A549 (cell line): Measurements from ENCODE around the gene CD34.

Experiments used
- RAD21 ChIP-seq, 2 experiments: fragments of >200 bp in 1 of 2; sonication (Bioruptor Twin) in 1 of 2; formaldehyde crosslinking in 1 of 2; IDR thresholded peaks in 1 of 2; conservative IDR thresholded peaks in 1 of 2; 2 replicates in 1 of 2; 3 replicates in 1 of 2; pipeline ENCODE4 v1.6.1; 2012 to 2018; ENCODE audit warnings: inconsistent platforms in 1 of 2
- TF ChIP-seq, protein P1 (sequence below): IDR thresholded peaks from 2 replicates; pipeline ENCODE4 v1.6.1; 2012; ENCODE audit warnings: low read depth, borderline replicate concordance

DNA sequence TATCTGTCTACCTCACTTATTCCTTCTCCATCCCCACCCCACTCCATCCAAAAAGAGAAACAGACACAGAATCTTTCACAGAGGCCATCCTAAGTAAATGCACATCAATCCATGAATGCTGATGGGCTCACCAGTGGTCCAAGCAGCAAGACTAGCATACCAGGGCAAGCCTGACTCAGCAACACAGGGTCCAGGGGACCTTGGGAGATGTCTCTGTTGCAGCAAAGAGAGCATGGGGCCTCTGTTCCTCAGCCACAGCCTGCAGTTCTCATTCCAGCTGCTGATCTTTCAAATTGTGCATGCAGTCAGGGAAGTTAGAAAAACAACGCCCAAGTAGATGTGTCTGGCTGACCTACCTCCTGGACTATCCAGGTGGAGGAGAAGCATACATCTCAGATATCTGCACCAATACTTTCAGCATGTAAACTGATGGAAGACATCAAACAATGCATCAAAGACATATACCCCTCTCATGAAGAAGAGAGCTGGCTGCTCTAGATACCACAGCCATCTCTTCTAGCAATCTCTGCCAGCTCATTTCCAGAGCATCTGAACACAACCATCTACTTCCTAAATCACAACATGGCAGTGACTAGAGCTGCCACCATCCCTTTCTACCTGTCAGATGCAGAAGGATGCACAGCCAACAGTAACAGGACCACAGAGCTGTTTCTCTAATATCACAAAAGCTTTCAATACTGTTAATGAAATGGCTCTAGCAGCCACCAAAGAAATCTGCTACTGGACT lies 54.5 kb downstream of the CD34 start:
- no peak for TF ChIP-seq RAD21 (conservative IDR thresholded peaks at IDR 0.05 in 1 of 2, IDR thresholded peaks at IDR 0.05 in 1 of 2)
- TF ChIP-seq, protein P1, sequence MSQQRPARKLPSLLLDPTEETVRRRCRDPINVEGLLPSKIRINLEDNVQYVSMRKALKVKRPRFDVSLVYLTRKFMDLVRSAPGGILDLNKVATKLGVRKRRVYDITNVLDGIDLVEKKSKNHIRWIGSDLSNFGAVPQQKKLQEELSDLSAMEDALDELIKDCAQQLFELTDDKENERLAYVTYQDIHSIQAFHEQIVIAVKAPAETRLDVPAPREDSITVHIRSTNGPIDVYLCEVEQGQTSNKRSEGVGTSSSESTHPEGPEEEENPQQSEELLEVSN, result no peak
